Endometrial microvascular endothelial cells (primary cell): Measurements from ENCODE around the gene ARHGEF3. TPM values are rescaled to one million over a fixed set of nuclear protein-coding genes. Genes with fewer than 3 reads are reported as not detected.

Source experiments
- in situ Hi-C: cut with HindIII; loops from 2 replicates; pipeline ENCODE4 v1.10.0; 2017; ENCODE audit warnings: low sequenced_read_pairs, low pct_unique_long_range_greater_than_20kb; ENCODE audit errors: inconsistent ontology term
- total RNA-seq: library from RNA; depleted of rRNA; stranded (reverse); fragments of >200 nt; gene quantifications from one replicate; pipeline ENCODE4 v1.2.3, GENCODE V29; 2015; ENCODE audit errors: inconsistent ontology term

Gene ARHGEF3
- total RNA-seq, 1 donor from 2014 or later = 11.0 TPM

DNA sequence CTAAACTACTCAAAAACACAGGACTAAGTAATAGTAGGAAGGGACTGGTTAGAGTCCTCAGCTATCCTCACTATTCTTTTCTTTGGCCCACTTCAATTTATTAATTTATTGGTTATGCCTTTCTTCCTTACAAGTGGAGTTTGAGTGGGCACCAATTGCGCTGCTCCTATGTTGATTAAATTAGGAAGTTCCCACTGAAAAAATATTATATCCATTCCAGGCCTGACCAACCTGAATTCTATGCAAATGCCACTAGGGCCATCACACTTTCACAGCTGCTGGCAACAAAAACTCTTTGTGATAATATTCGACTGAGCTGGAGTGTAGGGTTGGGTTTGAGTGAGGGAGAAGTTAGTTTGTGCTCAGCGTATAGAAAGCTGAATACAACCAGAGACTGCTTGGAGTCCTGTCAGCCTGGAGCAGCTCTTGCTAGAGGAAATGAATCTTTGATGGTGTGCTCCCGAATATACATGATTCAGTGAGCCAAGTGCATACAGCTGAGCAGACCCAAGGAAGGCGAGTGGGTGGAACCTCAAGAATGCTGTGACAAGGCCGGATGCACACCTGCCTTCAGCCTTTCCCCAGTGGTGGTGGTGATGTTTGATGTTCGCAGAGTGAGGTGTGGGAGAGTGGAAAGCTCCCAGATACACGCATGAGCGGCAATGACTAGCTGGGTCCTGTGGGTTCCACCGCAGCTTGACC is 1.5 kb downstream of the ARHGEF3 start:
- in situ Hi-C loops = no loop called here

DNA sequence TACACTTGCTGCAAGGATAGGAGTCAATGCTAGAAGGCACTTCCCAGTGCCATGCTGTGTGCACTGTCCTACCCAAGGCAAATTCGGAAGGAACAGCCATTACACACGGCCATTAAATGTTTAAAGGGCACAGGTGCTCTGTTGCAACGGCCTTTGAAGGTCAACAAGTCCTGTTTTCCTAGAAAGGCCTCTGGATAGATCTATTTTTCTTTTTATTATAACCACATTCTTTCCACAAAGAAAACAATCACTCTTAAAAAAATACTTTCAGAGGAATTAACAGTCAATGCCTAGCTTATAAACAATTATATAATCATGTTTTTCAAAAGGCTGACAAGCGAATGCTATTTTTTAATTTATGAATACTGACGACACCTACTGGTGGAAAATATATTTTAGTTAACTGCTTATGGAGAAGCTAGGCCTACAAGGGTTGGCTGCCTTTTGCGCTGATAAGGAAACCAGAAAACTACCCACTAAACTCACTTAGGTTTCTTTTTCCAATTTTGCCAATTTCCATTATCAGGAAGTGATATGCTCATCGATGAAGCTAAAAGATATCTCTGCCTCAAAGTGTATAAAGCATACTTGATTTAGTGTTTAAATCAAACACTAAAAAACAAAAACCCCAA is 2.4 kb downstream of the ARHGEF3 start:
- in situ Hi-C loops = no loop called here

DNA sequence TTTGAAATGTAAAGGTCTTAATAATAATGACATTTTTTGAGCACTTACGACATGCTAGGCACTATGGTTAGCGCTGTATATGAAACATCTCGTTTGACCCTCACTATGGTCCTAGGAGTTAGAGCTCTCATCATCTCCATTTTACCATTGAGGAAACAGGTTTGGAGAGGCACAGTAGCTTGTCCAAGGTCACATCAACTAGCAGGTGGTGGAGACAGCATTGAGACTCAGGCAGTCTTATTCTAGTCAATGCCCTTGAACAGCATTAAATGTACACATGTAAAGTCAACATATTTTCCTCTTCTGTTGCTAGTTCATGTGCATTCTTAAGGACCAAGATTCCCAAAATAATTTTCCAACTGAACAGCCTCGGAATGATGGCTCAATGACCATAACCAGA is 4.8 kb downstream of the ARHGEF3 start:
- in situ Hi-C loops = no loop called here

DNA sequence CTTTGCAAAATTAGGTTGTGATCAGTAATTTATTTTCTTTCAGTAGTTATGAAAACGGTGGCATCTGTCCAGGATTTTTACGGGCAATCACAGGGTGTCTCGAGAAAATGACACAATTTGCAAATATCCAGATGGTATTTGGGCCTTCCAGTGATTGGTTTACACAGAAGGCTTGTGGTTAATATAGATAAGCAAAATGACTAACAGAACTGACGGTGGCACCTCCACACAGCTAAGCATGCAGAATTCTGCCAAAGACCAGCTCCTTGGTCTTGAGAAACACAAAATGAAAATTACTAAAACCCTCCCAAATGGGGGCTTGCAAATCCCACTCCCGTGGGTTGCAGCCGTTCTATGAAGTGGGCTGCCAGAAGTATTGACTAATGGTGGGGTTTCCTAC is 5.5 kb downstream of the ARHGEF3 start:
- in situ Hi-C loops = no loop called here

DNA sequence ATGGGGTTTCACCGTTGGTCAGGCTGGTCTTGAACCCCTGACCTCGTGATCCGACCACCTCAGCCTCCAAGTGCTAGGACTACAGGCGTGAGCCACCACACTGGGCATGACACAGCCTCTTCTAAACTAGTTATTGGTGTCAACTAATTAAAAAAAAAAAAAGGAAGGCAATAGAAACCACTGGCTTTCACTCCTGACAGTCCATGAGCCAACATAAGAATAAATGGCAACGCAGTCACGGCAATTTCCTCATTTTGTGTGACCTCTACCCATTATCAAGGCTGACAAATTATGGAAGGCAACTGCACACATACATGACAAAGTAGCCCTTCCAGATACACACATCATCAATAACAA is 5.9 kb downstream of the ARHGEF3 start:
- in situ Hi-C loops = no loop called here

DNA sequence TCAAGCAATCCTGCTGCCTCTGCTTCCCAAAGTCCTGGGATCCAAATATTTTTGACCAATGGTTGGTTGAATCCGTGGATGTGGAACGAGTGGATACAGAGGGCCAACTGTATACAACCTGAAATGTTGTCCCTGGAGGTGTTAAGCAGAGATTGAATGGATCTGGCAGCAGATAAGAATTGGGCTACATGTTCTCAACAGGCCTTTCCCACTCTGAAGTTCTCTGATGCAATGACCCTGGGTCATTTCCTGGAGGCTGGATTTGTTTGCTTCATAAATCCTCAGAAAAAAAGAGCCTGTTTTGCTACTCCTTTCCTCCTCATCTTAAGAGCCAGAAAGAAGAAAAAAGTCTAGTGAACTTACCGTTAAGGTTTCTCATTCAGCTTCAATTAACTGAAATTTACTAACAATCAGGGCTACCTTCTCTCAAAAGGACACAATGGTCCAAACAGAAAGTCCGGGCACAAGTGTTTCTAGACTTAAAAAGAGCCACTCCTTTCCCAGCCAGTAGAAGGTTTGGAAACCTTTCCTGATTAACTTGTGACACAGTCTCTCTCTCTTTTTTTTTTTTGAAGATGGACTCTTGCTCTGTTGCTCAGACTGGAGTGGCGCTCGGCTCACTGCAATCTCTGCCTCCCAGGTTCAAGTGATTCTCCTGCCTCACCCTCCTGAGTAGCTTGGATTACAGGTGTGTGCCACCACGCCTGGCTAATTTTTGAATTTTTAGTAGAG is 6.5 kb downstream of the ARHGEF3 start:
- in situ Hi-C loops = no loop called here

DNA sequence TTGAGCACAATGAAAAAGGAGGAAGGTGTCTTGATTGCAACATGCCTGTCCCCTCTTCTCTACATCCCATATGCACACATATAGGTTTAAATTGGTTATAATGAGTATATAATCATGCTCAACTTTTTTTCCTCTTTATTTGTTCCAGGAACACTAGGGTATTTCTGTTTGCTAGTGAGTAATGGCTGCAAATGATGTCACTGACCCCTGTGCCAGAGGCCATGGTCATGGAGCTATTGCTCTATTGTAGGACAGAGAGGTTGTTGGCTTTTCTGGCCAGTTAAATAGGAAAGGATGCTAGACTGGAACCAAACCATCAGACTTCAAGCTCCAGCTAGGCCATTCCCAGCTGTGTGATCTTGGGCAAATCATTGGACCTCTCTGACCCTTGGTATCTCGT is 9.6 kb downstream of the ARHGEF3 start:
- in situ Hi-C loops = no loop called here

DNA sequence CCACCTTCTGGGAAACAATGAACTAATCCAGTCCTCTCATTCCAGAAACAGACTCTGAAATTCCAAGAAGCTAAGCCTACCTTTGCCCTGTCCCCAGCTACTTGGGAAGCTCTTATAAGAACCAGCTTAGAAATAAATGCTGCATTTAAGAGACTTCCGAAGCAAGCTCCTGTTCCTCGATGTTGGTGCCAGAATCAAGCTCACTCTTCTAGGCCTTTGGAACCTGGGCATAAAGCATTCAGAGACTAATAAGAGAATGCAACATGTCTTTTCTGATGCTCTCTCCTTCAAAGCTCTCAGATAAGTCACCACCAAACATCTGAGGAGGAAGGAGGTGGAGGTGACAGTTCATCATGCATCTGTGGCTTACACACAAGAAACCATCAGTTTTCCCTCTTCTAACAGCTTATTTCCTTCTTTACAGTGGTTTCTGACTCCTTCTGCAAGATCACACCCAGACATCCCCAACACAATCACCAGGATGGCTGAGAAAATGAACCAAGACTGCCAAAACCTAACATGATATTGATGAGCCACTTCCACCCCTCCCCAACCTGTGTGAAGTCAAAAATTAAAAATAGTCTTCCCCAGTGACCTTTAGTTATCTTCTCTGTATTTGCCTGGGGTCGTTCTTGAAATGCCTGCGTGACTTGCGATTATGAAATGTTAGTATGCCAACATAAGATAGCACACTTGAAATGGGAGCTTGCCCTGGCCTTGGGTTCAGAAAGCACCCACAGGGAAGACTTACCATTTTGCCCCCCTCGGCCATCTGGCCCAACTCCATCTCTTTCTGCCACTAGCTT is 11.5 kb downstream of the ARHGEF3 start:
- in situ Hi-C loops = no loop called here

DNA sequence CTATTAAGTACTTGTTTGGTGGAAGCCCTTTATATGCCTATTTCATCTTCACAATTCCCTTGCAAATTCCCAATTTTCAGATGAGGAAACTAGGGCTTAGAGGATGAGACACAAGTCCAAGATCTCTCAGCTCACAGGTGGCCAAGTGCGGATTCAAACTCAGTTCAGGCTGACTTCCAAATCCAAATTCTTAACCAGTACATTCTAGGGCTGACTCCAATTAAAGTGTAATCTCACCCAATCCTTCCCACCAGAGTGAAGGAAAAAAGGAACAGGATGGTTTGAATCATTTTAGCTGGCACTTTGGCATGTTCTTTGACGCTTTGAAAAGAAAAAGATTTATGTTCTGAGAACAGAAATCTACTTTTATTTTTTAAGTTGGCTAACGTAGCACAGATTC is 12.7 kb downstream of the ARHGEF3 start:
- in situ Hi-C loops = no loop called here

DNA sequence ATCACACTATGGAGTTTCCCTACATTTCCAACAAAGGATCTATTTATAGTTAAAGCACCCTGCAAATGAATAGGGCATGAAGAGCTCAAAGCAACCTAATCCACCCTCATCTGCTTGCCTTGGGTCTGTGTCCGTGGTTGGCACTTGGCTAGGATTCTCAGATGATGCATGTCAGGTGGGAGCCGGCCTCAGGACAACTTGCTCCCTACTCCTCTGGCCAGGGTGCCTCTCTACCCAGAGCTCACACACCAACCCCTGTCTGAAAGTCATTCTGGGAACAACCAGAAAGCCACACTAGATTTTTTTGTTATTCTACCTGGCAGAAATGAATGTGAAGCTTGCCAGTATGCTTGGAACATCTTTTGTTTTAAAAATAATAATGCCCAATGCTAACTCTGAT is 13.2 kb downstream of the ARHGEF3 start:
- in situ Hi-C loops = no loop called here

DNA sequence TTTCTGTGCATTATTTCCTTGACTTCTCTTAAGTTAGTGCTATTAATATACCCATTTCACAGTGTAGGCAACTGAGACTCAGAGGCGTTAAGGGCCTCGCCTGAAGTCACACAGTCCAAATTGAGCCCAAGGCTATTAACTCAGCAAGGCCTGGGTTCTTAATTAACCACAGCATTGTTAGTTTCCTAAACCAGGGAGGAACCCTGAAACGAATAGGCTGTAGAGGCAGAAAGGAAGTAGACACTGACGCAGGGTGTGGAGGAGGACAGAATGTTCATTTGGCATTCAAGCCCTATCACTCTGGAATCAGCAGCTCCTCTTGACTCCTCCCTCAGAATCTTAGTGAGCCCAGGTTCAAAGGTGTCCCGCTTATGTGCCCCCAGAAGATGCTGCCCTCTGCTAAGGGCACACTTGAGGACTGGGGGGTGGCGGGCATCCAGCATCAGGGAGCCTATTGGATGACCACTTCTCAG is 13.9 kb downstream of the ARHGEF3 start:
- in situ Hi-C loops = no loop called here

DNA sequence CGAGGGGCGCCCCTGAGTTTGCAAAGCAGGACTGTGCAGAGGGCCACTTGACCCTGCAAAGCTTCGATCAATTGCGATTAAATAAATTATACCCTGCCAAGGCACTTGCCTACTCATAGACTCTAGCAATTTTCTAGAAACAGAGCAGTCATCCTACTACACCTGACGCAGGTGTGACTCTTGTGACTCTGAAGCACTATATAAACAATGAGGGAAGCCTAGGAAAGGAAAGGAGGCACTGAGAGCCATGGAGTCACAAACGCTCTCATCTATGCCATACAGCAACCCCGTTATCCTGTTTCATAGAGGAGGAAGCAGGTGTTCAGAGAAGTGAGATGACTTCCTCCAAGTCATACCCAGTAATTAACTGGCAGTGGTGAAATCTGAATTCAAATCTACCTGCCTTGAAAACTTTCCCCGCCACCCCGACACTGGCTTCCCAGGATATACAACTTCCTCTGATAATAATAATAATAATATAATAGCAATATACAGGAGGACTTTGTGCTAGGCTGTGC is 14.4 kb downstream of the ARHGEF3 start:
- in situ Hi-C loops = no loop called here

DNA sequence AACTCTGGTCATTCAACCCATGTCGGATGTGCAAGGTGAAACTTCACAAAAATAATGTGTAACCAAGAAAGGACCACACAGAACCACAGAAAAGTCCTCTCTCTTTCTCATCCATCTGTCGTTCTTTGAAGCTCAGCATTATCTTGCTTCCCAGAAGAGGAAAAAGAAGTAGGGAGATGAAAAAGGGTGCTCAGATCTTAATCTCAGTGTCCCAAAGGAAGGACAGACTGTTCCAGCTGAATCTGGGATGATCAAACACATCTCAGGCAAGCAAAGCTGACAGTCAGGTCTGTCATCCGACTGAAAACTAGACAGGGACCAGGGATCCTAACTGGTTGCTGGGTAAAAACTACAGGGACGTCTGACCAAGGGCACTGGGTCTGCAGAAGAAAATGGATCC is 16.2 kb downstream of the ARHGEF3 start:
- in situ Hi-C loops = no loop called here

DNA sequence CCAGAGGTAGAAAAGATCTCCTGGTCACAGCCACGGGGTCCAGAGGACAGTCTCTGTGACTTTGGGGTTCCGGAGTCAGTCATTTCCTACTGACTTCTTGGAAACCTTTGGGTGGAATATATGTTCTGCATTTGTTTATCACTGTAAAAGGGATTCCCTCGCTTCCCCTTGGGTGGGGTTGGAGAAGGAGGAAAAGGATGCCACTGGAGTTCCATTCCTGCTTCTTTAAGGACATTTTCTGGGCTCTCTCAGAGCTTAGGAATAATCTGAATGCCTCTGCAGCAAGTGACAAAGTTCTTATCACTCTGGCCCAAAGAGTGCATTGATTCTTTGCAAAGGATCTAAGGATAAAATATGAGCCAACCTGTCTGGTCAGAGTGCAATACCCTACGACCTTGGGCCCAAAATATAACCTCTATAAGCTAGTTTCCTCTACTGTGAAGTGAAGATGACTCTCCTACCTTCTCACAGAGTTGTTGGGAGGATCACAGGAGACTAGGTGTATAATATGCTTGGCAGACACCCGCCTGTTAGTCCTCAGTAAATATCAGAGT is 17.2 kb downstream of the ARHGEF3 start:
- in situ Hi-C loops = no loop called here

DNA sequence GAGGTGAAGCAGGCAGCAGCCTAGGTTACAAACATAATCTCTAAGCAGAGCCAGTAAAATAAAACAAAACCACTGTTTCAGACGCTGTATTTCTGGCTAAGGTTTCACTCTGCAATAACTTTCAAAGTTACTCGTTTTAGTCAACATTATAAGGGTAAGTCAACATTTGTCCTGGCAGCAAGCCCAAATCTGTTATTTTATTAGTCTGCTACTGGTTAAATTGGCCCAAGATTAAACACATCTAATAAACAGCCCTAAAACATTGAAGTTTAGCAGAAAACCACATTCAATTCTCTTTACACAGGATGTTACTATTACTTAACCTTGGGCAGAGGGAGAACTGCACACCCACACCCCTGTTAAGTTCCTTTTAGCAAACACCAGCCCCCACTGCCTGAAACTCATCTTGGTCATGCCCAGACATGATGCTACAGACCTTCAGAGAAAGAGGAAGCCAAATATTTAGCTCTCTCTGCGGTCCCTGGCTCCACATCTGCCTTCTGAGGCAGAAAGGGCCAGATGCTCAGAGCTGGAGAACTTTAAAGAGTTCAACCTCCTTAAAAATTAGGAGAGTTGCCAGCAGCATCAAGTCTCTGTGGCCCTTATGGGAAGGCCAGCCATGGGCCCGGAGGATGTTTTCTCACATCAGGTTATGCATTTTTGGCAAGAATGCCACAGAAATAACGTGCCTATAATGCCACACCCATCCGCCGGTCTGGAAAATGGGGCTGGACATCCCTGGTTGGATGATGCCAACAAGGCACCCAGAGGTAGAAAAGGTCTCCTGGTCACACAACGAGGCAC is 17.9 kb downstream of the ARHGEF3 start:
- in situ Hi-C loops = no loop called here

DNA sequence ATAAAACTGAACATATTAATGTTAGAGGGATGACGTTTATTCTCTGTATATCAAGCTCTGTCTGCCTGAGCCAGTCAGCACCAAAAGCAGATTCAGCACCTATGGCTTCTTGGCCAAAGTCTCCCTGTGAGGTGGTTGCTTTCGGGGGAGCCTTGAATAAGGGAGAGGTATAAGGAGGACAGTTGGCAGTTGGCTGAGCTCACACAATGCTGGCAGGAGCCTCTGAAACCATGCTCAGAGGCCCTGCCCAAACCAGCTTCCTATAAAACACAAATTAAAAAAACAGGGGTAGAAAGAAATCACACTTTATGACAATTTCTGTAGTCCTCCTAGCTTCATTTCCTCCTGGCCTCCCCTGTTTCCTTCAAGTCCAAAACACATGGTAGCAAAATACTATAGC is 18.8 kb downstream of the ARHGEF3 start:
- in situ Hi-C loops = no loop called here

DNA sequence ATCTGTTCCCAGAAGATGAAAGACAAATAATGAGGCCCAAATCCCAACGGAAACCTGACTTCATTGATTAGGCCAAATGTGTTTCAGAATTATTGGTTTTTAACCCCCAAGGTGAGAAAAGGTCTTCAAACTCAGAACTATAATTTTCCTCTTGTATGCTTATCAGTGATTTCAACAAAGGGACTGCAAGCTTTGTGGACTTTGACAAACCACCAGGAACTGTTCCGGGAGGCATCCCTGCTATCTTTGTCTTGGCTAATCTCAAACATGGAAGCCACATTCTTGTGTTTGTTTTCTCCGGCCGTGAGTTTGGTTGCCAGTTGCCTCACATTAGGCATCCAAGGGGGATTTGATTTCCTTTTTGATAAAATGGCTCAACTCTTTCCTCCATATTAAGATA is 19.5 kb downstream of the ARHGEF3 start:
- in situ Hi-C loops = no loop called here

DNA sequence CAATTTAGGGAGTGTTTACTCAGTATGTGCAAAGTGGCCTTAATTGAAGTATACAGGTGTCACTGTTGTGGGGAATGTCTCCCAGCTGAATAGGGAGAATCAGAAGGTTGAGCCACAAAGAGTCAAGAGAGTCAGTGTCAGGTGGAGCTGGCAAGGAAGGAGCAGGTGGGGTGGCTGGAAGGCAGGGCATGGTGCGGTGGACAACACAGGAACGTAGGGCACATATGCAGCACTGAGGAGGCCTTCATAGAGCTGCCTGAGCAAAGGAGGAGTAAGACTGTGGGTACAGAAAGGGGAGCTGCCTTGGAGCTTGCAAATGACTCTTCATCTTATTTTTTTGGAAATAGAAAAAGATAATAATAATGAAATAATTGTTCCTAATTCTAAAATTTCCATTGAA is 20.0 kb downstream of the ARHGEF3 start:
- in situ Hi-C loops = no loop called here
